Measurements from ENCODE around the gene MRPL57.
"Not testable (repeated sequence)": the region's sequence is repeated elsewhere in the genome, so short reads cannot be mapped to it uniquely, and the experiment has no call there.

The MRPL57 gene

DNA sequence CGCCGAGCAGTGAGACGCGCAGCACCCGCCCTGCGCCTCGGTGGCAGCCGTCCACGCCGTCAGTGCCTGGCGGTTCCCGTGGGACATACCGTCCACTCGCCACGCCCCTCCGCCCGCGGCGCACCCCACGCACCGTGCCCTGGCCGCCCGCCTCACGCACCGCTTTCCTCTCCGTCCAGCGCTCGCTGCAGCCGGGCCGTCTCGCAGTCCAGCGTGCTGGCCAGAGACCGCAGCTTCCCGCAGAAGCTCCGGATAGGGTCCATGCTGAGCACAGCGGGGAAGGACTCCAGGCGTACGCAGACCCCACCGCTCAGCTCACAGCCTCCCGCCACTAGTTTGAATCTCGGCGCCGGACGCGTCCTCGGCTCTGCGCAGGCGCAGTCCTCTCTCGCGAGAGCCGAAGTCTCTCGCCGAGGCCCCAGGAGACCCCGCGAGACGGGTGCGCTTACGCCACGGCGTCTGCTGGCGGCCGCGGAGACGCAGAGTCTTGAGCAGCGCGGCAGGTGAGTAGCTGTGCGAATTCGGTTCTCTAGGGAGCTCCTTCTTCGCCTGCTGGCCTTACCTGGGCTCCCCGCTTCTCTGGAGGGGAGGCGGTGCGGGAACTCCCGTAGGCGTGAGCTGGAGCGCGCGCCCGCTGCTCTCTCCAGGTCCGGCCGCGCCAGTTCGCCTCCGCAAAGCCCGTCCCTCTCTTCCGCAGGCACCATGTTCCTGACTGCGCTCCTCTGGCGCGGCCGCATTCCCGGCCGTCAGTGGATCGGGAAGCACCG lies at the start of gene MRPL57, which contains the start of gene SKA3:
Gene MRPL57, plus strand, starts transcription at position 444 of the 767 bp plus-strand sequence. Its CDS starts 259 bp downstream, at position 703.
Gene SKA3, minus strand, starts transcription at position 338 of the 767 bp plus-strand sequence. Its CDS starts 75 bp downstream, at position 263.
- peak; percentile 37 for DNase-seq (ENCODE audit: low read depth)

DNA sequence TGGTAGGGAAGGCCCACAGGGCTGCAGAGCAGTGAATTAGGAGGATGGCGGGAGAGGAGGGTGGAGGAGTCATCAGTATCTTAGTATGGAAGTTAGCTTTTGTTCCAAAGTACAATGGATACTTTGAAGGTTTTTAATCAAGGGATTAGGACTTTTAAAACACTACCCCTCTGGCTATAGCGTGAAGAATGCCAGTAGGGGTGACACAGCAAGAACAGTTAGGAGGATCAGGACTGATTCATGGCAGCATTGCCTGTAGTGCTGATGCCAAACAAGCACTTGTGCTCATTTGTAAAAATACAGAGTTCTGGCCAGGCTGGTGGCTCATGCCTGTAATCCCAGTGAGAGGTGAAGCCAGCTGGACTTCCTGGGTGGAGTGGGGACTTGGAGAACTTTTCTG lies 46.3 kb upstream of the MRPL57 start:
- no peak for DNase-seq (ENCODE audit: low read depth)

DNA sequence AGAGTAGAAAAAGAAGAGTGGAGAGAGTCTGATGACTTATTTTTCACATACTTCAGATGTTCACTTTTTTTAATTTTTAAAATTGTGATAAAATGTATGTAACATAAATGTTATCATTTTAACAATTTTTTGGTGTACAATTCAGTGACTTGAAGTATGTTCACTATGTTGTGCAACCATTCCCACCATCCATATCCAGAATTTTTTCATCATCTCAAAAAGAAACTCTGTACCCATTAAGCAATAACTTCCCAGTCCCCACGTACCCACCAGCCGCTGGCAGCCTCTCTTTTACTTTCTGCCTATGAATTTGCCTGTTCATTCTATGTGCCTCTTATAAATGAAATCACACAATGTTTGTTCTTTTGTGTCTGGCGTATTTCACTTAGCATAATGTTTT lies 43.4 kb upstream of the MRPL57 start:
- DNase-seq (ENCODE audit: low read depth): no peak

DNA sequence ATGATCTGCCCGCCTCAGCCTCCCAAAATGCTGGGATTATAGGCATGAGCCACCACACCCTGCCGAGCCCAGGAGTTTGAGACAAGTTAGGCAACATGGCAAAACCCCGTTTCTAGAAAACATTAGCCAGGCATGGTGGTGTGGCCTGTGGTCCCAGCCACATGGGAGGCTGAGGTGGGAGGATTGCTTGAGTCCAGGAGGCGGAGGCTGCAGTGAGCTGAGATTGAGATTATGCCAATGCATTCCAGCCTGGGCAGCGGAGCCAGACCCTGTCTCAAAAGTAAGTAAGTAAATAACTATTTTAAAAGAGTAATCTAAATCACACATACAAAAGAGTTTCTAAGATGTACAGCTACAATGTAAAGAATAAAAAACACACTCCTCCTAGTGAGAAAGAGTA lies 42.0 kb upstream of the MRPL57 start:
- no peak for DNase-seq (ENCODE audit: low read depth)

DNA sequence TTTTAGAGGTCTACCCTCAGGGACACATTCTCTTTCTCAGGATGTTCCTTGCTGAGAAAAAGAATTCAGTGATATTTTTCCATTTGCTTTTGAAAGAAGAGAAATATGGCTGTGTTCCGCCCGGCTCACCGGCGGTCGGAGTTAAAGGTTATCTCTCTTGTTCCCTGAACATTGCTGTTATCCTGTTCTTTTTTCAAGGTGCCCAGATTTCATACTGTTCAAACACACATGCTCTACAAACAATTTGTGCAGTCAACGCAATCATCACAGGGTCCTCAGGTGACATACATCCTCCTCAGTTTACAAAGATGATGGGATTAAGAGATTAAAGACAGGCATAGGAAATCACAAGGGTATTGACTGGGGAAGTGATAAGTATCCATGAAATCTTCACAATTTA lies 40.6 kb upstream of the MRPL57 start:
- DNase-seq (ENCODE audit: low read depth): not testable (repeated sequence)

DNA sequence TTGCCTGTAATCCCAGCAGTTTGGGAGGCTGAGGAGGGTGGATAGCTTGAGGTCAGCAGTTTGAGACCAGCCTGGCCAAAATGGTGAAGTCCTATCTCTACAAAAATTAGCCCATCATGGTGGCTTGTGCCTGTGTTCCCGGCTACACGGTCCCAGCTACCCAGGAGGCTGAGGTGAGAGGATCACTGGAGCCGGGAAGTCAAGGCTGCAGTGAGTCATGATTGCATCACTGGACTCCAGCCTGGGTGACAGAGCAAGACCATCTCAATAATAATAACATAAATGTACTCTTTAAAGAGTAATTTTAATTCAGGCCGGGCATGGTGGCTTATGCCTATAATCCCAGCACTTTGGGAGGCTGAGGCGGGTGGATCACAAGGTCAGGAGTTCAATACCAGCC lies 38.8 kb upstream of the MRPL57 start:
- no peak for DNase-seq (ENCODE audit: low read depth)

DNA sequence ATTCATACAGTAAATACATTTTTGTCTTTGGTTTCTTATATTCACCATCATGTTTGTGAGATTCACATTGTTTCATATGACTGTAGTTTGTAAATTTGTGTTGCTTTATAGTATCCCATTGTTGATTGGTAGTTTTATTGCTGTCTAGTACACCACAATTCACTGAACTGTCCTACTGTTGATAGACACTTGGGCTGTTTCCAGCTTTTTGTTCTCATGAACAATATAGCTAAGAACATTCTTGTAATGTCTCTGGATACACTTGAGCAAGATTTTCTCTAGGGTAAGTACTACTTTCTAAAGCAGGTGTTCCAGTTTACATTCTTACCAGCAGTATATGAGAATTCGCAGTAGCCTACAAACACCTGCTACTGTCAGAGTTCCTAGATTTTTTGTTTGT lies 37.9 kb upstream of the MRPL57 start:
- DNase-seq (ENCODE audit: low read depth): no peak

DNA sequence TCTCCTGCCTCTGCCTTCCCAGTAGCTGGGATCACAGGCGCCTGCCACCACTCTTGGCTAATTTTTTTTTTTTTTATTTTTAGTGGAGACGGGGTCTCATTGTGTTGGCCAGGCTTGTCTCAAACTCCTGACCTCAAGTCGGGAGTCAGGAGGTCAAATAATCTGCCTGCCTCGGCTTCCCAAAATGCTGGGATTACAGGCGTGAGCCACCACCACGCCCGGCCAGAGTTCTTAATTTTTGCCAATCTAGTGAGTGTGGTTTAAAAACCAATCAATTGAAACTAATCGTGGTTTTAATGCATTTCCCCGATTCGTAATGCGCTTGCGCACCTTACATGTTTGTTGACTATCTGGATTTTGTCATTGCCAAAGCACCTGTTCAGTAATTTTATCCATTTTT lies 37.1 kb upstream of the MRPL57 start:
- no peak for DNase-seq (ENCODE audit: low read depth)

DNA sequence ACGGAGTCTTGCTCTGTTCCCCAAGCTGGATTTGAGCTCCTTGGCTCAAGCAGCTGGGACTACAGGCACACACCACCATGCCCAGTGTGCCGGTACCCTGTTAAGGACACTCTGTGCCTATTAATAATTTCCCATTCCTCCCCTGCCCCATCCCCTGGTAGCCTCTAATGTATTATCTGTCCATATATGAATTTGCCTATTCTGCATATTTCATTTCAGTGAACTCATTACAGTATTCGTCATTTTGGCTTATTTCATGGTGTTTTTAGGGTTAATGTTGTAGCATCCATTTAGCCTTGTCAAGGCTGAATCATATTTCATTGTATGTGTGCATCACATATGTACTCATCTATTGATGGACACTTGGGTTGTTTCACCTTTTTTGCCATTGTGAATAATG lies 33.7 kb upstream of the MRPL57 start:
- no peak for DNase-seq (ENCODE audit: low read depth)

DNA sequence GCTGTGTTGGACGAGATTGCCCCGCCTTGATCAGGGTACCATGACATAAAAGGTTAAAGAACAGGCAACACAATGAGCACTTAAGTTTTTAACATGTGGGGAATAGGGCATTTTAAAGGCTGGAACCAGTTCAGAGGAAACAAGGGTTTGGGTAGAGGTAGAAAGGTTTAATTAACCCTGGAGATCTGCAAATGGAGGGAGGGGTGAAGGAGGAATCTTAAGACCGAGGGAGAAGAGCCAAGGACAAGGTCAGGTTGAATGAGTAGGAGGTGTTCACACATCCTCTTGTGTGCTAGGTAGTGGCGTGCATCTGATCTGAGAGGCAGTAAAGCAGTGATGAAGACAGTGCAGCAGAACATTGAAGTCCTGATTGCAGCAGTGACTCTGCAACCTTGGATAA lies 28.6 kb upstream of the MRPL57 start:
- no peak for DNase-seq (ENCODE audit: low read depth)

DNA sequence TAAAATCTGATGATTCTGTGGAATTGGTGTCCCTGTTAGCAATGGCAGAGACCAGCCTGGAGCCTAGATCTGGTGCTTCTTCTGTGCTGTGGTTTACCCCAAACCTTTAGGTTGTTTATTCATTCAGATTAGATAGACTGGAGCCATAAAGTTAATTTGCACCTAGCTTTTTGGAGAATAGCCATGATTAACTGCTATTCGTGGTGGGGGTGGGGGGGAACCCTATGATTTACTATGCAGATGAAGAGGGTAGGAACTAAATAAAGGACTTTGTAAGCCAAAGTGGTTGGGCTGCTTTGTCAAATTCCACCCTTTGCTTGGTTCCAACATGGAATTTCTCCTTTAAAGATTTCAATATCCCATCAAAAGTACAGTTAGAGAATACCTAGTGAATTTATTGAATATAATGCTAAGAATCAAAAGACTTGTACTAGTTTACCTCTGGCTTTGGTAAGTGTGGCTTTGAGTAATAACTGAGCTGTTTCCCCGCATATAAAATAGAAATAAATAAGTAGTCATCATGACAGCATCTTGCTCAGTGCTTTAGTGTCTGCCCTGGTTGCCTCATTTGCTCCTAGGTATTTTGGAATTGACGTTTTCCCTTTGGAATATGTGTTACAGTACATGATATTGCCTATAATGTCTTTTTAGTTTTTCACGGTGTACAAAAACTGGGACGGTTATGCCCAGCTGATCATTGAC lies 27.8 kb upstream of the MRPL57 start:
- DNase-seq (ENCODE audit: low read depth): no peak

DNA sequence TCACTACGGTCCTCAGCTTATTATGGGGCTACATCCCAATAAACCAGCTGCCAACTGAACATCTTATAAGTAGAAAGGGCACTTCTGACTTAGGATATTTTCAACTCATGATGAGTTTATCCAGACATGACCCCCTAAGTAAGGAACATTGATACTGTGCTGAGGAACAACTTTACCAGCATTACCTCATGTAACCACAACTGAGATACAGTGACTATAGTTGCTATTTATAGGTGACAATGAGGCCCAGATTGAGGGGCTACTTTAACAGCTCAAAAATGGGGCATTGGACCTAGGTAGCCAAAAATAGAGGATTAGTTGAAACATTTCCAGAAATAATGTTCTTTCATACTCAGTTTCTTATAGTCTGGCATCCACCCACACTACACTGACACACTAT lies 26.9 kb upstream of the MRPL57 start:
- DNase-seq (ENCODE audit: low read depth): no peak

DNA sequence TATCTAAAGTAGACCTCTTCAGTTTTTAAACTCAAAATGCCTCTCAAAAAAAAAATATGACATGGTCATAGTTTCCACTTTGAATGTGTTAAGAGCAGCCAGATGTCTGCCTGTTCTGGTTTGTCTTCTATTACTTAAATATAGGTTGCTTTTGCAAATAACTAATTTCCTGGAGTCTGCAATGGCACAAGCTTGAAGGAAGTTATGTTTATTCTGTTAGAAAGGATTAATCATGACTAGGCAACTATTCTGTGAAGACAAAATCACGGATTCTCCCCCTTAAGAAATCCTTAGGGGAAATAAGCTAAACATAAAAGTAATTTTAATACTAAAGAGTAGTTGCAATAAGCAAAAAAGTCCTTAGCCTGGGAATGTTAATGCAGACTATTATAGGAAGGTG lies 26.4 kb upstream of the MRPL57 start:
- no peak for DNase-seq (ENCODE audit: low read depth)

DNA sequence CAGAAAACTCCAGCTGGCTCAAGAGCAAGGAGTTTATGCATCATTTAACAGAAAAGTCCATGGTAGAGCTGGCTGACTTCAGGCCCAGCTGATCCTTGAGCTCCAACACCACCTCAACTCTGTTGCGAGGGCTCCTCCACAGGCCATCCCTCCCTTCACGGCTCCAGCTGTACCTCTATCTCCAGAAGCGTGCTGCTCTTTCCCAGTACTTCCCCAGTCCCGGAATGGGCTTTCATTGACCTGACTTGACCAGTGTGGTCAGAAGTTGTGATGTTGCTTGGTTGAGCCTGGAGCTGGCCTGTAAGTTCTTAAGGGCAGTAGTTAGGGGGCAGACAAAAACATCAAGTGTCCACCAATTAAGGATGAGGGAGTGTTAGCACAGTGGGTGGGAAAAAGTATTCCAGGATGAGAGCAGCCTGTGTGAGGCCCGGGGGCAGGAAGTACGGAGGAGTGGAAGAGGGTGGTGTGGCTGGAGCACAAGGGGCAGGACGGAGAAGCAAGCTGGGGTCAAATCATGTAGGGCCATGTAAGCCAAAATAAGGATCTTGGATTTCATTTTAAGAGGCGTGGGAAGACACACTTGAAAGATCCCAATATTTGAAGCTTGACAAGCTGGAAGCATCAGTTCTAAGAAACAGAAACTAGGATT lies 24.1 kb upstream of the MRPL57 start:
- no peak for DNase-seq (ENCODE audit: low read depth)

DNA sequence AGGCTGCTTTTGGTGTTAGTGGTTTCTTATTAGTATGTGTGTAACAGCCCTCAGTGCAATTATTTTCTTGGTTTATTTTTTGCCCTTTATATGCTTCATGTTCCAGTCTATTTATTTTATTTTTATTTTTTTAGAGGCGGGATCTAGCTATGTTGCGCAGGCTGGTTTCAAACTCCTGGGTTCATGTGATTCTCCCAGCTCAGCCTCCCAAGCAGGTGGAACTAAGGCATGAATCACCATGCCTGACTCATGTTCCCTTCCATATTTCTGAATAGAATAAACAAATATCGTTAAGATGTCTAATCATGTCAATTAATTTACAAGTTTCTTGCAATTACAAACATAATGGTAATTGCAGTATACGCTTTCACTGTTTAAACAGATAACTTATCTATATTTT lies 11.8 kb upstream of the MRPL57 start:
- DNase-seq (ENCODE audit: low read depth): no peak

DNA sequence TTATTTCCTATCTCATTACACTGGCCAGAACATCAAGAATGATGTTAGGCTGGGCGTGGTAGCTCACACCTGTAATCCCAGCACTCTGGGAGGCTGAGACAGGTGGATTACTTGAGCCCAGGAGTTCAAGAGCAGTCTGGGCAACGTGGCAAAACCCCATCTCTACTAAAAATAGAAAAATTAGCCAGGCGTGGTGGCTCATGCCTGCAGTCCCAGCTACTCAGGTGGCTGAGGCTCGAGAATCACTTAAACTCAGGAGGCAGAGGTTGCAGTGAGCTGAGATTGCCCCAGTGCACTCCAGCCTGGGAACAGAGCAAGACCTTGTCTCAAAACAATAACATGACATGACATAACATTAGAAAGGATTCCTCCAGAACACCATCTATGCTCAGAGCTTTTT lies 10.9 kb upstream of the MRPL57 start:
- DNase-seq (ENCODE audit: low read depth): not testable (repeated sequence)

DNA sequence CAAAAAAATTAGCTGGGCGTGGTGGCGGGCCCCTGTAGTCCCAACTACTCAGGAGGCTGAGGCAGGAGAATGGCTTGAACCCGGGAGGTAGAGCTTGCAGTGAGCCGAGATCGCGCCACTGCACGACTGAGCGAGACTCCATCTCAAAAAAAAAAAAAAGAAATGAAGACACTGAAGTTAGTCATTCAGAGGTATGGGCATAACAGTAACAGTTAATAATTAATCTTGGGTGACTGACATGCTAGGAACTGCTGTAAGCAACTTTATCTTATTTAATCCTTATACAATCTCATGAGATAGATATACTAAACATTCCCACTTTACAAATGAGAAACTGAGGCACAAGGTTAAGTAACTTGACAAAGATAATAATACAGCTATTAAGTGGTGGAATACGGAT lies 5.0 kb upstream of the MRPL57 start:
- no peak for DNase-seq (ENCODE audit: low read depth)

DNA sequence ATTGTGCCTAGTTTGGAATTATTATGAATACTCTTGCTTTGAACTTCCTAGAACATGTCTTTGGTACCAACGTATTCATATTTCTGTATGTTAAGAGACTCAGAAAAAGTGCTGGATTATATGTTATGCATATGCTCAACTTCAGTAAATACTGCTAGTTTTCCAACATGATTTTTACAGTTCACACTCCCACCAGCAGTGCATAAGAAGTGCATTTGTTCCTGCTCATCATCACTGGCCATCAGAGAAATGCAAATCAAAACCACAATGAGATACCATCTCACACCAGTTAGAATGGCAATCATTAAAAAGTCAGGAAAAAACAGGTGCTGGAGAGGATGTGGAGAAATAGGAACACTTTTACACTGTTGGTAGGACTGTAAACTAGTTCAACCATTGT lies 2.7 kb upstream of the MRPL57 start:
- DNase-seq (ENCODE audit: low read depth): not testable (repeated sequence)

DNA sequence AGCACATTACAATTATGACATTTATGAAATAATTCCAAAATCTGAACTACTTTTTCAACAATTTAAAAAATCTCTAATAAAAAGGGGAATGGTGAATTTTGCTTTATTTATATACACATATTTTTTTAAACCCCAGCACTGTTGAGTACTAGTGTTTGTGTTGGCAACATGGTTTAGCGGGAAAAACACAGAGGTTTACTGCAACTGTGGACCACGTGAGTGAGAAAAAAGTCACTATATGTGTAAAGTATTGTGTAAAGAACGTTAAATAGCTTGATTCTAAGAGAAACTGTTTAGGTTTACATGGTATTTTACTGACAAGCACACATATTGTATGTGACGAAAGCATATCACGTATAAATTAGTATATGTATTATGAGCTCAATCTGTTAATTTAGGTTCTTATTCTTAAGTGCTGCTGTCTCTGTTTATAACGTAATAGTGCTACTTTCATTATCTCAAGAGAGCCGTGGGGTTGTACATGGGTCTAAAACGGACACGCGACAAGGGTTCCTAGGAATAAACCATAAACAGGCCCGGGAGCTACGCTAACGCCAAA lies 723 bp upstream of the MRPL57 start:
- DNase-seq (ENCODE audit: low read depth): peak; percentile 11

DNA sequence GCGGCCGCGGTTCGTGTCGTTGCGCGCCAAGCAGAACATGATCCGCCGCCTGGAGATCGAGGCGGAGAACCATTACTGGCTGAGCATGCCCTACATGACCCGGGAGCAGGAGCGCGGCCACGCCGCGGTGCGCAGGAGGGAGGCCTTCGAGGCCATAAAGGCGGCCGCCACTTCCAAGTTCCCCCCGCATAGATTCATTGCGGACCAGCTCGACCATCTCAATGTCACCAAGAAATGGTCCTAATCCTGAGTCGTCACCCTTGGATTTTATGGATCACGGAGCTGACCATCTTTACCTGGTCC lies 475 bp downstream of the MRPL57 start:
- no peak for DNase-seq (ENCODE audit: low read depth)

DNA sequence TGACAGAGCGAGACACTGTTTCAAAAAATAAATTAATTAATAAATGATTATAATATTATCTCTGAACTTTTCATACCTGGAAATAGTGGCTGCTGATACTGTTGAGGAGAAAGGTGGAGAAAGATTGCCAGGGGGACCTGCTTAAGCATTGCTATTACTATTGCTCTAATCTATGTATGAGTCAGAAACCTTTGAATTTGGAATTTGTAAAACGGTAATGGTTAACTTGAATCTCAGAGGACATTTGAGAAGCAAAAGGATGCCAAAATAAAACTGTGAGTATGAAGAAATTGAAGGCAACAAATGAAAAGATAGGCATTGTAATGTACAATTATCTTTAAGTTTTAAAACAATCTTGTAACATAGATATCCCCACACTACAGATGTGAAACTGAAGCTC lies 5.2 kb downstream of the MRPL57 start:
- DNase-seq (ENCODE audit: low read depth): no peak

DNA sequence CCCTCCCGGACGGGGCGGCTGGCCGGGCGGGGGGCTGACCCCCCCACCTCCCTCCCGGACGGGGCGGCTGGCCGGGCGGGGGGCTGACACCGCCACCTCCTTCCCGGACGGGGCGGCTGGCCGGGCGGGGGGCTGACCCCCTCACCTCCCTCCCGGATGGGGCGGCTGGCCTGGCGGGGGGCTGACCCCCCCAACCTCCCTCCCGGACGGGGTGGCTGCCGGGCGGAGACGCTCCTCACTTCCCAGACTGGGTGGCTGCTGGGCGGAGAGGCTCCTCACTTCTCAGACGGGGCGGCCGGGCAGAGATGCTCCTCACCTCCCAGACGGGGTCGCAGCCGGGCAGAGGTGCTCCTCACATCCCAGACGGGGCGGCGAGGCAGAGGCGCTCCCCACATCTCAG lies 10.0 kb downstream of the MRPL57 start:
- DNase-seq (ENCODE audit: low read depth): not testable (repeated sequence)

DNA sequence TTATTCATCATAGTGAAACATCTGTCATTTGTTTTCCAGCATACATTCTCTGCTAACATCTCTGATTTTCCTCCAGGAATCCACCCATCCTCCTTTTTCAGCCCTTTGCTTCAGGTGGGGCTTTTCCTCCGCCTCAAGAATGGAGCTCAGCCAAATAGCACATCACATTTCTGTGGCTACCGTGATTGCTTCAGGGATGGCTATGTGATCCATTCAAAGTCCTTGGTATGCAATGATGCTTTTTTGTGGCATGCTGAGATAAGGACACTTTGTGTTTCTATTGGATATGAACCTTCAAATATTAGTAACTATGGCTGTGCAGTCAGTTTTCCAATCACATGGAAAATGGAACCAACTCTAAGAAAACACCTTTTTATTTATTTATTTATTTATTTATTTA lies 18.3 kb downstream of the MRPL57 start:
- DNase-seq (ENCODE audit: low read depth): not testable (repeated sequence)
